HEK293 (cell line): ENCODE data around the gene HINT3.

ENCODE experiments used
- CTCF ChIA-PET: fragments of 350-600 bp; formaldehyde crosslinking; extraction: SDS; loops from one replicate; lab custom pipeline; 2021; ENCODE audit warnings: antibody characterized with exemption; lab: Yijun Ruan, JAX
- POLR2A ChIA-PET: fragments of 300-600 bp; formaldehyde crosslinking; extraction: SDS; loops from one replicate; lab custom pipeline; 2020; ENCODE audit warnings: antibody characterized with exemption, inconsistent platforms; lab: Yijun Ruan, JAX
- H3K27ac ChIP-seq: fragments of 200-500 bp; sonication (Bioruptor generic); 2 replicates; pipeline ENCODE4 v1.5.1; 2014; ENCODE audit warnings: low read depth, low read length, control low read depth, inconsistent platforms; ENCODE audit errors: extremely low read depth
- H3K36me3 ChIP-seq, 2 experiments: fragments of 200-500 bp in 1 of 2; sonication (Bioruptor generic) in 1 of 2; 1 replicate in 1 of 2; 2 replicates in 1 of 2; pipeline ENCODE4 v1.5.1; 2014 to 2017; ENCODE audit warnings: inconsistent platforms in 2 of 2, low read length in 2 of 2; ENCODE audit not compliant: control insufficient read depth in 2 of 2, insufficient read depth in 1 of 2
- H3K4me1 ChIP-seq: fragments of 200-500 bp; sonication (Bioruptor generic); 2 replicates; pipeline ENCODE4 v1.5.1; 2014; ENCODE audit warnings: mild to moderate bottlenecking, low read length, inconsistent platforms; ENCODE audit not compliant: control insufficient read depth, insufficient read depth
- H3K4me3 ChIP-seq: 2 replicates; pipeline ENCODE4 v1.5.1; 2011; ENCODE audit warnings: low read depth, mild to moderate bottlenecking, control low read depth, low read length, moderate library complexity
- H3K9me3 ChIP-seq: fragments of 200-500 bp; sonication (Bioruptor generic); 2 replicates; pipeline ENCODE4 v1.5.1; 2014; ENCODE audit warnings: low read depth, low read length, inconsistent platforms; ENCODE audit not compliant: control insufficient read depth, insufficient read depth
- BCL11B ChIP-seq: fragments of 450-650 bp; formaldehyde crosslinking; IDR thresholded peaks from 2 replicates; pipeline ENCODE4 v1.5.1; 2016; ENCODE audit warnings: low read depth, missing biosample characterization, missing genetic modification characterization
- GFI1B ChIP-seq: fragments of 450-650 bp; formaldehyde crosslinking; IDR thresholded peaks from 2 replicates; pipeline ENCODE4 v1.5.1; 2016; ENCODE audit warnings: missing biosample characterization, missing genetic modification characterization
- HOXD13 ChIP-seq: sonication (generic); formaldehyde crosslinking; IDR thresholded peaks from 2 replicates; pipeline ENCODE4 v1.8.0; 2022; ENCODE audit warnings: missing genetic modification reagents, borderline replicate concordance
- MZF1 ChIP-seq: fragments of 450-650 bp; formaldehyde crosslinking; IDR thresholded peaks from 2 replicates; pipeline ENCODE4 v1.5.1; 2017; ENCODE audit warnings: missing biosample characterization, missing genetic modification characterization, borderline replicate concordance
- OSR2 ChIP-seq: fragments of 450-650 bp; formaldehyde crosslinking; IDR thresholded peaks from 2 replicates; pipeline ENCODE4 v1.5.1; 2016; ENCODE audit warnings: missing biosample characterization, missing genetic modification characterization
- RBAK ChIP-seq: fragments of 450-650 bp; formaldehyde crosslinking; IDR thresholded peaks from 2 replicates; pipeline ENCODE4 v1.5.1; 2016; ENCODE audit warnings: missing biosample characterization, missing genetic modification characterization
- ZBTB48 ChIP-seq: fragments of 450-650 bp; formaldehyde crosslinking; IDR thresholded peaks from 2 replicates; pipeline ENCODE4 v1.5.1; 2016; ENCODE audit warnings: missing biosample characterization, missing genetic modification characterization
- ZEB2 ChIP-seq: fragments of 450-650 bp; formaldehyde crosslinking; IDR thresholded peaks from 2 replicates; pipeline ENCODE4 v1.5.1; 2016; ENCODE audit warnings: missing biosample characterization, missing genetic modification characterization
- ZNF366 ChIP-seq: fragments of 450-650 bp; formaldehyde crosslinking; conservative IDR thresholded peaks from 2 replicates; pipeline ENCODE4 v1.5.1; 2016; ENCODE audit warnings: missing biosample characterization, missing genetic modification characterization
- ZNF555 ChIP-seq: fragments of 450-650 bp; formaldehyde crosslinking; conservative IDR thresholded peaks from 2 replicates; pipeline ENCODE4 v1.5.1; 2017; ENCODE audit warnings: missing biosample characterization, mild to moderate bottlenecking, missing genetic modification characterization, inconsistent platforms
- ZNF596 ChIP-seq: fragments of 450-650 bp; IDR thresholded peaks from 2 replicates; pipeline ENCODE4 v1.5.0; 2018; ENCODE audit warnings: missing biosample characterization, mild to moderate bottlenecking, missing genetic modification characterization, moderate library complexity
- ZNF837 ChIP-seq: fragments of 450-650 bp; formaldehyde crosslinking; IDR thresholded peaks from 2 replicates; pipeline ENCODE4 v1.5.1; 2016; ENCODE audit warnings: missing biosample characterization, missing genetic modification characterization
- TF ChIP-seq, protein P1 (sequence below): fragments of 450-650 bp; formaldehyde crosslinking; IDR thresholded peaks from 2 replicates; pipeline ENCODE4 v1.5.1; 2017; ENCODE audit warnings: missing biosample characterization, missing genetic modification characterization

Gene HINT3

GRCh38 chr6:125981571-125982185 lies 25.1 kb downstream of the HINT3 start (continued):
- no peak for TF ChIP-seq ZBTB48 (tag by site-specific recombination)
- TF ChIP-seq, protein P1, sequence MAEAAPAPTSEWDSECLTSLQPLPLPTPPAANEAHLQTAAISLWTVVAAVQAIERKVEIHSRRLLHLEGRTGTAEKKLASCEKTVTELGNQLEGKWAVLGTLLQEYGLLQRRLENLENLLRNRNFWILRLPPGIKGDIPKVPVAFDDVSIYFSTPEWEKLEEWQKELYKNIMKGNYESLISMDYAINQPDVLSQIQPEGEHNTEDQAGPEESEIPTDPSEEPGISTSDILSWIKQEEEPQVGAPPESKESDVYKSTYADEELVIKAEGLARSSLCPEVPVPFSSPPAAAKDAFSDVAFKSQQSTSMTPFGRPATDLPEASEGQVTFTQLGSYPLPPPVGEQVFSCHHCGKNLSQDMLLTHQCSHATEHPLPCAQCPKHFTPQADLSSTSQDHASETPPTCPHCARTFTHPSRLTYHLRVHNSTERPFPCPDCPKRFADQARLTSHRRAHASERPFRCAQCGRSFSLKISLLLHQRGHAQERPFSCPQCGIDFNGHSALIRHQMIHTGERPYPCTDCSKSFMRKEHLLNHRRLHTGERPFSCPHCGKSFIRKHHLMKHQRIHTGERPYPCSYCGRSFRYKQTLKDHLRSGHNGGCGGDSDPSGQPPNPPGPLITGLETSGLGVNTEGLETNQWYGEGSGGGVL, result no peak
- no peak for TF ChIP-seq HOXD13 (CRISPR knock-in tag)

- ChIA-PET CTCF (interaction anchor here (2.2 to 4.7 kb wide), 2 partner anchors 9 to 12 kb away, joined by 9 to 40 read pairs; no protein-coding TSS in a partner anchor), POLR2A (interaction anchor here (1.8 kb wide), 1 partner anchor 26 kb away, joined by 5 read pairs; the partner anchor contains the start of gene HINT3)
- H3K9me3 ChIP-seq, result no peaks in the 10 kb centered on the region
- H3K36me3 ChIP-seq, result peaks cover 3 to 7% of the 10 kb centered on the region in 2 experiments; a peak in 2 of 3 replicates
- H3K4me3 ChIP-seq, result no peak overlapping the region
- H3K27ac ChIP-seq, result no peak overlapping the region
- TF ChIP-seq MZF1 (tag by site-specific recombination), result 0 out of 2 replicates have a peak, but pooled peaks have one; percentile 71
- no peak for TF ChIP-seq ZNF555 (tag by site-specific recombination)
- 0 out of 2 replicates have a peak, but pooled peaks have one; percentile 22 for TF ChIP-seq ZNF366 (tag by site-specific recombination)
- 0 out of 2 replicates have a peak, but pooled peaks have one; percentile 7 for TF ChIP-seq GFI1B (tag by site-specific recombination)
- peak; percentile 65; the same call in 1 of the 2 replicates for TF ChIP-seq OSR2 (tag by site-specific recombination)
- TF ChIP-seq ZEB2 (tag by site-specific recombination), result 0 out of 2 replicates have a peak, but pooled peaks have one; percentile 16
- peaks cover 4% of the 10 kb centered on the region; the same call in 1 of the 2 replicates for H3K4me1 ChIP-seq
These were observed 26.8 kb downstream of the HINT3 start for GRCh38 chr6:125983246-125983945.

DNA sequence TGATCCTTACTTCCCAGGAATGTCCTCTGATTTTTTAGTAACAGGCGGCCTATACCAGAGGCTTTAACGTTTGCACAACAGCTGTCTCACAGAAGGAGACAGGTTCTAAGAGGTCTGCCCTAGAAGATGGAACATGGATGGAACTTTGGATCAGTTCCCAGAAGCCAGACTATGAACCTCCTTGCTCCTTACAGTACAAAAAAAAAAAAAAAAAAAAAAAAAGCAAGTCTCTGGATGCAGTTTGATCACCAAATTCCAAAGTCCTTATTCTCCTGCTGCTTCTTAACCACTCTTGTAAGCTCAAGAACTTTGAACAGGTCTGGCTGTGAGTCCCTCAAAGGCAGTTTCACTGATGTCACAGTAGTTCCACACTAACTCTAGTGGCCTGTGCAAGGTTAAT lies 27.7 kb downstream of the HINT3 start:
- peaks cover 4% of the 10 kb centered on the region; the same call in 1 of the 2 replicates for H3K4me1 ChIP-seq
- POLR2A ChIA-PET, result interaction anchor here (1.0 to 1.8 kb wide), 2 partner anchors 27 to 228 kb away, joined by 5 to 6 read pairs; partner anchors contain the start of gene HINT3
- no peak for TF ChIP-seq BCL11B (tag by site-specific recombination)
- no peak for TF ChIP-seq ZNF837 (tag by site-specific recombination)
- TF ChIP-seq ZNF596 (tag by site-specific recombination), result no peak
- TF ChIP-seq, all 188 proteins: peak for 0
- H3K9me3 ChIP-seq, result no peaks in the 10 kb centered on the region
- CTCF ChIA-PET, result interaction anchor here (0.6 to 4.7 kb wide), 7 partner anchors 10 to 1053 kb away, joined by 3 to 40 read pairs (median 4); no protein-coding TSS in a partner anchor
- H3K36me3 ChIP-seq, result peaks cover 2 to 4% of the 10 kb centered on the region in 2 experiments; a peak in 2 of 3 replicates
- H3K27ac ChIP-seq, result no peak overlapping the region
- no peak overlapping the region for H3K4me3 ChIP-seq

DNA sequence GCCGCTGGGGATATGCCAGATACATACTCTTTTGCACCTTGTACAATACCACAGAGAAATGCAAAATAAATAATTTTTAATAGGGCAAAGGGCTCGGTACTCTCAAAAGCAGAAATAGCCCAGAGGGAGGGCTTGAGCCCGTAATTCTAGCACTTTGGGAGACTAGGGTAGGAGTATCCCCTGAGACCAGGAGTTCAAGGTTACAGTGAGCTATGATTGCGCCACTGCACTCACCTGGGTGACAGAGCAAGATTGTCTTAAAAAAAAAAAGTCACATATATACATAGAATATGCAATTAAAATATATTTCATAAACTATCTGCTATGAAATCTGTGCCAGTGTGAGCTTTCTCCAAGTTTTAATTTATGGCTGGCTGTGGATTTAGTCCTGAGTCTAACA lies 29.0 kb downstream of the HINT3 start:
- H3K36me3 ChIP-seq, result peaks cover 0 to 4% of the 10 kb centered on the region in 2 experiments; a peak in 2 of 3 replicates
- H3K27ac ChIP-seq, result no peak overlapping the region
- ChIA-PET POLR2A (interaction anchor here (0.7 to 2.4 kb wide), 11 partner anchors 10 to 683 kb away, joined by 3 to 27 read pairs (median 5); partner anchors contain the start of genes HDDC2, HINT3 and NCOA7), CTCF (interaction anchor here (0.6 to 4.7 kb wide), 9 partner anchors 11 to 824 kb away, joined by 3 to 40 read pairs (median 4); partner anchors contain the start of gene HINT3)
- no peak for TF ChIP-seq RBAK (tag by site-specific recombination)
- H3K4me1 ChIP-seq, result peaks cover 4% of the 10 kb centered on the region; the same call in 1 of the 2 replicates
- peak overlapping the region; percentile 81 for H3K4me3 ChIP-seq
- no peaks in the 10 kb centered on the region for H3K9me3 ChIP-seq
